ENCODE measurements around the gene KCNJ16. TPM values are rescaled to one million over a fixed set of nuclear protein-coding genes. Genes with fewer than 3 reads are reported as not detected.
A peak's percentile ranks its signal among the peaks of the same experiment; 100 is the strongest.

The KCNJ16 gene
- 0.12 and 0.25 TPM in 2 replicates for total RNA-seq
- long read RNA-seq, partial matches to known transcripts, result 1 of 2 reads
- long read RNA-seq, other reads (novel, unspliced or antisense), result 1 of 2 reads

DNA sequence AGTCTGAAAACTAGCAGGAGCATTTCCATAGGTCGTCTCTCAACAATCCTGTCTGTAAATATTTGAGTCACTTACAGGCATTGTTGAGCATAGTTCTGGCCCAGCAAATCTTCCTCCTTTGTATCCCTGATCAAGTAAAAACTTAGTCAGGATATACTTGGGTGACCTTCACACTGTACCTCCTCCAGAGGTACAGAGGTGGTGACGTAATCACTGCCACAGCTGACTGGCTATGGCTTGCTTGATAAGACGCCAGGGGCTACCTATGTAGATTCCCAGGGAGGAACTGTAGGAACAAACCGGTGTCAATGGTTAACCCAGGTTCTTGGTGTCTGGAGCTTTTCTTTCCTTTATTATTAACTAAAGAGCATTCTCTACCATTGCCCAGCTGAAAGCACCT, at the start of gene KCNJ16:
Gene KCNJ16 (plus strand): TSS at position 270 of the 400 bp plus-strand sequence. CDS start 56,863 bp downstream, outside the sequence.
- no peak for DNase-seq (ENCODE audit: low read depth, low spot score)
- no peak within 1 kb of the TSS for H3K27ac Mint-ChIP-seq (ENCODE audit: unreplicated experiment)
- H3K4me3 Mint-ChIP-seq, result no peak within 1 kb of the TSS
- TF ChIP-seq, protein P1, sequence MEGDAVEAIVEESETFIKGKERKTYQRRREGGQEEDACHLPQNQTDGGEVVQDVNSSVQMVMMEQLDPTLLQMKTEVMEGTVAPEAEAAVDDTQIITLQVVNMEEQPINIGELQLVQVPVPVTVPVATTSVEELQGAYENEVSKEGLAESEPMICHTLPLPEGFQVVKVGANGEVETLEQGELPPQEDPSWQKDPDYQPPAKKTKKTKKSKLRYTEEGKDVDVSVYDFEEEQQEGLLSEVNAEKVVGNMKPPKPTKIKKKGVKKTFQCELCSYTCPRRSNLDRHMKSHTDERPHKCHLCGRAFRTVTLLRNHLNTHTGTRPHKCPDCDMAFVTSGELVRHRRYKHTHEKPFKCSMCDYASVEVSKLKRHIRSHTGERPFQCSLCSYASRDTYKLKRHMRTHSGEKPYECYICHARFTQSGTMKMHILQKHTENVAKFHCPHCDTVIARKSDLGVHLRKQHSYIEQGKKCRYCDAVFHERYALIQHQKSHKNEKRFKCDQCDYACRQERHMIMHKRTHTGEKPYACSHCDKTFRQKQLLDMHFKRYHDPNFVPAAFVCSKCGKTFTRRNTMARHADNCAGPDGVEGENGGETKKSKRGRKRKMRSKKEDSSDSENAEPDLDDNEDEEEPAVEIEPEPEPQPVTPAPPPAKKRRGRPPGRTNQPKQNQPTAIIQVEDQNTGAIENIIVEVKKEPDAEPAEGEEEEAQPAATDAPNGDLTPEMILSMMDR (conservative IDR thresholded peaks at IDR 0.05), result no peak
- H3K36me3 Mint-ChIP-seq (ENCODE audit: low read depth), result peaks cover 2% of the 10 kb centered on the region
- peaks cover 3% of the 10 kb centered on the region for H3K9me3 Mint-ChIP-seq
- H3K4me1 Mint-ChIP-seq, result peaks cover 17% of the 10 kb centered on the region
- H3K27me3 Mint-ChIP-seq (ENCODE audit: low read depth), result no peaks in the 10 kb centered on the region

DNA sequence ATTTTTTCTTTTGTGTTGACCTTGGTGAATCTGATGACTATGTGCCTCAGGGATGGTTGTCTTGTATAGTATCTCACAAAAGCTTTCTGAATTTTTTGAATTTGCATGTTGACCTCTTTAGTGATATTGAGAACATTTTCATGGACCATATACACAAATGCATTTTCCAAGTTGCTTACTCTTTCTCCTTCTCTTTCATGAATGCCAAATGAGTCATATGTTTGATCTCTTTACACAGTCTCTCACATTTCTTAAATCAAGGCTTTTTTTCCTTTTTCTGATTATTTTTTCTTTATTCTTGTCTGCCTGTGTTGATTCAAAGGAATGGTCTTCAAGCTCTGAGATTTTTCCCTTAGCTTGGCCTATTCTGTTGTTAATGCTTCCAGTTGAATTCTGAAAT, 46.6 kb upstream of the KCNJ16 start:
- TF ChIP-seq, protein P1 (conservative IDR thresholded peaks at IDR 0.05), result no peak
- H3K36me3 Mint-ChIP-seq (ENCODE audit: low read depth), result peaks cover 6% of the 10 kb centered on the region
- H3K4me1 Mint-ChIP-seq, result peaks cover 35% of the 10 kb centered on the region
- peak overlapping the region; percentile 18 for H3K4me3 Mint-ChIP-seq
- H3K27ac Mint-ChIP-seq (ENCODE audit: unreplicated experiment), result no peak overlapping the region
- no peaks in the 10 kb centered on the region for H3K27me3 Mint-ChIP-seq (ENCODE audit: low read depth)
- no peak for DNase-seq (ENCODE audit: low read depth, low spot score)
- H3K9me3 Mint-ChIP-seq, result peaks cover 17% of the 10 kb centered on the region

DNA sequence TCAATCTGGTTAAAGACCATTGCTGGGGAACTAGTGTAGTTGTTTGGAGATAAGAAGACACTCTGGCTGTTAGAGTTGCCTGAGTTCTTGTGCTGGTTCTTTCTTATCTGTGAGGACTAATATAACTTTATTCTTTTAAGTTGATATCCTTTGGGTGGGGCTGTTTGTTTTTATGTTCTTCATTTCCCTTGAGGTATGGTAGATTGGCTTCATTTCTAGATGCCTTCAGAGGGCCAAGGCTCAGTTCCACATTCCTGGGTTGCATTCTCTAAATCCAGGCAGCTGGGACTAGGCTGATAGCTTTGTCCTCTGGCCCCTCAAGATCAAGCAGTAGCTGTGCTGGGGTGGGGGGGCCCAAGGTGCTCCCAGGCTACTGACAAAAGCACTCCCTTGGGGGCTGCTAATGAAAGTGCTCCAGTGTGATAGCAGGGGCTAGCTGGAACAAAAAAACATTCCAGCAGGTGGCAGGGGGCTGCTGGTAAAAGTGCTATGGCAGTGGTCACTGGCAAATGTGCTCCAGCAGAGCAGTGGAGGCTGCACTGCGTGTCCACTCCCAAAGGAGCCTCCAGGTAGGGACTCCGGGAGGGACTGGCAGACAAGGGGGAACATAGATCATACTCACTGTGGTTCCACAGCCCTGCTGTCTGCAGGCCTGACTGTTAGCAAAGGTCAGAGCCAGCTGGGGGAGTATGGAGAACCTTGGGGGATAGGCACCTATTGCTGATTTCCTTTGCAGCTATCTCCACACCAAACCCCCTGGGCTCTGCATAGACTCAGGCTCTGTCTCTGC, 45.9 kb upstream of the KCNJ16 start:
- no peak overlapping the region for H3K4me3 Mint-ChIP-seq
- peaks cover 35% of the 10 kb centered on the region for H3K4me1 Mint-ChIP-seq
- TF ChIP-seq, protein P1 (conservative IDR thresholded peaks at IDR 0.05), result no peak
- no peak overlapping the region for H3K27ac Mint-ChIP-seq (ENCODE audit: unreplicated experiment)
- H3K9me3 Mint-ChIP-seq, result peaks cover 15% of the 10 kb centered on the region
- peaks cover 6% of the 10 kb centered on the region for H3K36me3 Mint-ChIP-seq (ENCODE audit: low read depth)
- DNase-seq (ENCODE audit: low read depth, low spot score), result no peak
- H3K27me3 Mint-ChIP-seq (ENCODE audit: low read depth), result no peaks in the 10 kb centered on the region

DNA sequence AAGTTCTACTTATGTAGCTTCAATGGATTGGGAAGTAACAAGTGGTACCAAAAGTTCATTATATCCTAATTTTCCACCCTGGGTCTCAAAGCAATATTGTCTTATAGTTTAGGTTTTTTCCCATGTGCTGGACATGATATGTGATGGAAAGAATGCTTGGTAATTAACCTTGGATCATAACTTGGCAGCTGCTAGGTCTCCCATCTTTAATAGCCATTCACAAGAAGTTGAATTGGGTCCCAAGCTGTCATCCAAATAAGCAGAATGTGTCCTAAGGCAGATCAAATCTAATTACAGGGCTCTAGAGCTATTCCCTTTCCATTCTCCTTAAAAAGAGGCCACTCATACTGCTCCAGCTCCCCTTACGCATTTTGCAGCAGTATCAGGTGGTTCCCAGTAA, 44.7 kb upstream of the KCNJ16 start:
- Mint-ChIP-seq H3K4me3 (no peak overlapping the region), H3K27ac (ENCODE audit: unreplicated experiment) (no peak overlapping the region)

DNA sequence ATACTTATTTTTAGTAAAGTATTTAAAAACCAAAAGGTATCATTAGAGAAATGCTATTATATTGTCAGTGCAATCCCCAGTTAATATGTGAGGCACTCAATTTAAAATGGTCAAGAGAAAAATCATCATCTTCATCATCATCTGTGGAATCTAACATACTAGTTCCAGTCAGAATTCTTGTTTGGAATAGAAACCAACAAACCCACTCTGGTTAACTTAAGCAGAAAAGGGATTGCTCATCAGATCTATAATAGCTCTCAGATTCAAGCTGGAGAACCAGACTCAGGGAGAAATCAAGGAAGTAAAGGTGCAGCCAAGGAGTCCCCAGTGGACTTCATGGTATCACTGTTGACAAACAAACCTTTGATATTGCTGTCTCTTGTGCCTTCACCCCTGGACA, 43.7 kb upstream of the KCNJ16 start:
- no peak overlapping the region for H3K27ac Mint-ChIP-seq (ENCODE audit: unreplicated experiment)
- no peak for DNase-seq (ENCODE audit: low read depth, low spot score)
- H3K27me3 Mint-ChIP-seq (ENCODE audit: low read depth), result no peaks in the 10 kb centered on the region
- peaks cover 27% of the 10 kb centered on the region for H3K4me1 Mint-ChIP-seq
- peaks cover 10% of the 10 kb centered on the region for H3K9me3 Mint-ChIP-seq
- peaks cover 6% of the 10 kb centered on the region for H3K36me3 Mint-ChIP-seq (ENCODE audit: low read depth)
- TF ChIP-seq, protein P1 (conservative IDR thresholded peaks at IDR 0.05), result no peak
- H3K4me3 Mint-ChIP-seq, result no peak overlapping the region

More for the DNA sequence above, 44.7 kb upstream of the KCNJ16 start:
- Mint-ChIP-seq H3K9me3 (peaks cover 15% of the 10 kb centered on the region), H3K4me1 (peaks cover 35% of the 10 kb centered on the region), H3K27me3 (ENCODE audit: low read depth) (no peaks in the 10 kb centered on the region), H3K36me3 (ENCODE audit: low read depth) (peaks cover 6% of the 10 kb centered on the region)
- DNase-seq (ENCODE audit: low read depth, low spot score), result no peak
- TF ChIP-seq, protein P1 (conservative IDR thresholded peaks at IDR 0.05), result no peak

Data from neural crest cell (in vitro differentiated cells).